Epithelial cell of prostate (primary cell): Measurements from ENCODE around the gene UGT1A9.

Experiments used
- DNase-seq: peaks from one replicate; pipeline ENCODE4 v3.0.0-alpha.2; 2011; ENCODE audit warnings: low read depth, low spot score
- H3K27ac ChIP-seq: fragments of 450-650 bp; 2 replicates; pipeline ENCODE4 v1.5.1; 2017; ENCODE audit warnings: mild to moderate bottlenecking

The UGT1A9 gene

DNA sequence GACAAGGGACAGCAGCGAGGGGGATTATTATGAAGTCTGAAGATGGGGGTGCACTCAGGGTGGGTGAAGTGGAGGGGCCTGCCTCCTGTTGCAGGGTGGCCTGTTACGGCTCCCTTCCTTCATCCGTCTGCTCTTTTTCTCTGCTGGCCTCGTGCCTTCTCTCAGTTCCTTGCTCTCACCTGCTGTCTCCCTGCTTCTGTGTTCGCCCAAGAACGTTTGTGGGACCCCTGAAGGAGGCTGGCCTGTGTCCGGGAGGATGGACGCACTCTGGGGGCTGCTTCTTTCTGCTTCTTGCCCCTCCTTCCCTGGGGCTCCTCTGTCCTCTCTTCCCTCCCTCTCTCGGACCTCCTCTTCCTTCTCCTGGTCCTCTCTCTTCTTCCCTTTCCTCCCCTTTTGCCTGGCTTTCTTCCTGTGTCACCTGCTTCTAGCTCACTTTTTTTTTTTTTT, 120.2 kb downstream of the UGT1A9 start:
- H3K27ac ChIP-seq, result no peak overlapping the region
- DNase-seq, result no peak

- no peak overlapping the region for H3K27ac ChIP-seq
- no peak for DNase-seq
Measured at GRCh38 chr2:233792720-233793119, 121.0 kb downstream of the UGT1A9 start.

DNA sequence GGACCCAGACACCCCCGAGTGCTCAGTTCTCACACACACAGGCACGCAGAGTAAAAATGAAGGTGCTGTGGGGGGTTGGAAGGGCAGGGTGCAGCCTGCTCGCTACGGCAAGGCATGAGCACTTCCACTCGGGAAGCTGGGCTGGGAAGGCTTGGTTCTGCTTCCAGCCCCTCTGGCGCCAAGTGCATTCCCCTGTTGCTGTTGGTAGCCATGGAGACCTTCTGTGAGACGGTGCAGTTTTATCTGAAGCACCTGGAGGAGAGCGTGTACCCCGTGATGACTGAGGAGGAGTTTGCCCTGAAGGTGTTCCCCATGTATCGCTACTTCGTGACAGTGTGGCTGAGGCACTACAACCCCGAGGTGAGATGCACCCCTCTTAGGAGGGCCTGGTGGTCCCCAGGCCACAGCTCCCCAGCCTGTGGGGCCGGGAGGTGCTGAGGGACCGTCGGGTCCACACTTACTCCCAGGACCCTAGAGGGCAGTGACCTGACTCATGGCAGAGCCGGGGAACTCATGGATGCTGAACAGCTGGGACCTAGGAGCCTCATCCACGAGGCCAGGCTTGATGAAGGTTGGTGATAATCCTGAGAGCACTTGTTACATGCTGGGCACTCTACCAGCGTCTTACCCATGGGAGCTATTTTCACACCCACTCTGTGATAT, 121.9 kb downstream of the UGT1A9 start:
- no peak for DNase-seq

DNA sequence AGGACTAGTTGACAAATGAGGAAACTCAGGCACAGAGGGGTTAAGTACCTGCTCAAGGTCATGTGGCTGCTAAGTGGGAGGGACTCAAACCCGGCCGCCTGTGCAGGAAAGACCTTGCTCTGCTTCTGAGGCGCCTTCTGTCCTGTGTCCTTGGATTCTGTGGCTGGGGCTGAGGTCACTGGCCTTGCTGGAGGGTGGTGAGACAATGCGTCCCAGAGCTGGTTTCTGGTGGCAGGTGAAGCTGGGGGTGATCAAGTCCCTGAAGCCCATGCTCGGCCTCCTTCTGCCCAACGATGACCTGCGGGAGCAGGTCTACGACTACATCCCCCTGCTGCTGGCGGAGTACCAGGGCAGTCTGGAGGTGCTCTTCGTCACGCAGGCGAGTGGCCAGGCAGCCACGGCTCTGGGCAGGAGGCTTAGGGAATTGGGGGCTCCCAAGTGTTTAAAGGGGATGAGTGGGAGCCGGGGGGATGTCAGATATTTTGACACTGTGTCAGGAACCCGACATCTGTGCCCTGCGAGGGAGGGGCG, 122.5 kb downstream of the UGT1A9 start:
- no peak for DNase-seq

More for the DNA sequence above, 121.9 kb downstream of the UGT1A9 start:
- H3K27ac ChIP-seq, result no peak overlapping the region

DNA sequence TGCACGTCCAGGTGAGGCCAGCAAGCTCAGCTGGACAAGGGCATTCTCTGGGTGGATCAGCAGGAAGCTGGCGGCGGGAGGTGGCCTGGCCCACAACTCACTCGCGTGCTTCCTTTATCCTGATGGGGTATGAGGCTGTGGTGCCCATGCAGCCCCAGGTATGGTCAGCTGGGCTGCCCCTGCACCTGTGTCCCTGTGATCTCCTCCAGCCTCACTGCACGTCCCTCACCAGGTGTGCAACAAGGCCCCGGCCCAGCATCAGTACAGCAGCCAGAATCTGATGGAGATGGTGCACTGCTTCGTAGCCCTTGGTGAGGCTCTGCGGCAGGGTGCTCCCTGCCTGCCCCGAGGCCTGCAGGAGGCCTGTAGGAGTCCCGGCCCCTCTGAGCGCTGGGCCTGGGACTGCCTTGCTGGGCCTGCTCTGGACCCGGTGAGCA, 124.1 kb downstream of the UGT1A9 start:
- H3K27ac ChIP-seq, result no peak overlapping the region
- no peak for DNase-seq

More for the DNA sequence above, 122.5 kb downstream of the UGT1A9 start:
- no peak overlapping the region for H3K27ac ChIP-seq

- H3K27ac ChIP-seq, result no peak overlapping the region
- no peak for DNase-seq
Measured at GRCh38 chr2:233796254-233796653, 124.6 kb downstream of the UGT1A9 start.

GRCh38 chr2:233798335-233799086, 126.8 kb downstream of the UGT1A9 start:
- DNase-seq, result no peak

GRCh38 chr2:233799087-233799665, 127.5 kb downstream of the UGT1A9 start:
- no peak overlapping the region for H3K27ac ChIP-seq
- no peak for DNase-seq

More at GRCh38 chr2:233798335-233799086, 126.8 kb downstream of the UGT1A9 start:
- no peak overlapping the region for H3K27ac ChIP-seq

DNA sequence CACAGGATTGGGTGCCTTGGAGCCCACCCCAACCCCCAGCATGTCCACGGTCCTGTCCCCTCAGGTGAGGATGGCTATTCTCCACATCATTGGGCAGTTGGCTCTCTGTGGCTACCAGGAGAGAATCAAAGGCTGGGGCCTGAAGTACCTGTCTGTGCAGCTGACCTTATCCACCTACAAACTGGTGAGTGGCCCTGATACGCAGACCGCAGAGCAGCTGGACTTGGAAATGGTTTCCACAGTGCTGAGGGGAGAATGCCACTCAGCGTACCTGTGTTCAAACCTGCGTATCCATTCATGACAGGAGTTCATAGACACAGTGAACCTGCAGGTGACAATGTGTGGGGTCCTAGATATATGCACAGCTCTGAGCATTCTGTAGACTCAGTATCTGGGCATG, 128.0 kb downstream of the UGT1A9 start:
- H3K27ac ChIP-seq, result no peak overlapping the region
- no peak for DNase-seq

- no peak overlapping the region for H3K27ac ChIP-seq
- no peak for DNase-seq
Measured at GRCh38 chr2:233800208-233800607, 128.5 kb downstream of the UGT1A9 start.

GRCh38 chr2:233801357-233802131, 129.8 kb downstream of the UGT1A9 start:
- DNase-seq, result no peak
- H3K27ac ChIP-seq, result no peak overlapping the region

DNA sequence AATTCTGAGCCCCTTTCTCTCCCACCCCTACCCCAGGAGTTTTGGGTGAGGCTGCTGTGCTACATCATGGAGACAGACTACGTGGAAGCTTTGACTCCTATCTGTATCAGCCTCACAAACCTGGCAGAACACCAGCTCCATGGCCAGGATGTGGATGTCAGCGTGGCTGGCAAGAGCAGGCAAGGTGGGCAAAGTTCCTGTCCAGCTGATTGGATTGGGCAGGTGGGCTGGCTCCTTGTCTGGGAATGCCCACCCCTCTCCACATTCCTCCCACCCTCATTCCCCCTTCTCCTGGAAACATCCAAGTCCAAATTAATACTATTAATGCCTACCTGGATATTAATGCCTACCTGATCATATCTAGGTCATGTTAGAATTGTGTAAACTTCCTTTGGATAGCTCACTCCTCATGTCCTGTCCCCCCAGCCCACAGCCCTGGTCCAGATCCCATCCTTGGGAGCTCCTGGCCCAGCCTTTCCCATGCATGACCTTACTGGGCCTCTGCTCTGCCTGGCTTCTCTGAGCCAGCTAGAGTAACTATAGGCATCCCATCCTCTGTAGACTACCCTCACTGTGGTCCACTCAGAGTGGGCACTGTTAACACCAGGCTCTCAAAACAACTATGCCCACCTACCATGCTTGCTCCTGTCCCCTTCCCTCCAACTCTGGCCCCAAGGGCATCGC, 130.6 kb downstream of the UGT1A9 start:
- H3K27ac ChIP-seq, result no peak overlapping the region
- DNase-seq, result no peak

GRCh38 chr2:233803292-233803911, 131.7 kb downstream of the UGT1A9 start:
- H3K27ac ChIP-seq, result no peak overlapping the region
- DNase-seq, result no peak

DNA sequence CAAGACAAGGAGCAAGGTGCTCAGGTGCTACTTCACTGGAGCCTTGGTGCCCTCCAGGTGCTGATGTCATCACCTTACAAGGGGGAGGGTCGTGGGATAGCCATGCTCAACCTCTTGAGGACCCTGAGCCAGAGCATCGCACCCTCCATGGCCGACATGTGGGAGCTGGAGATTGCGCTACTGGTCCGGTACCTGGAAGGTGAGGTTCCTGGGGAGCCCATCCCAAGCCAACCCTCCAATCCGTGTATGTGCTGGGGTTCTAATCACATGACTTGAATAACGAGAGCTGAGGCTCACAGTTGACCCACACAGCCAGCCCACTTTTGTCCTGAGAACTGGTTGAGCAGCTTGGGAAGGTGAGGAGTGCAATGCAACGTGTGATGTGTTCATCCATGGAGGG, 132.3 kb downstream of the UGT1A9 start:
- no peak overlapping the region for H3K27ac ChIP-seq
- DNase-seq, result no peak

- no peak for DNase-seq
- no peak overlapping the region for H3K27ac ChIP-seq
Measured at GRCh38 chr2:233807215-233807865, 135.6 kb downstream of the UGT1A9 start.

DNA sequence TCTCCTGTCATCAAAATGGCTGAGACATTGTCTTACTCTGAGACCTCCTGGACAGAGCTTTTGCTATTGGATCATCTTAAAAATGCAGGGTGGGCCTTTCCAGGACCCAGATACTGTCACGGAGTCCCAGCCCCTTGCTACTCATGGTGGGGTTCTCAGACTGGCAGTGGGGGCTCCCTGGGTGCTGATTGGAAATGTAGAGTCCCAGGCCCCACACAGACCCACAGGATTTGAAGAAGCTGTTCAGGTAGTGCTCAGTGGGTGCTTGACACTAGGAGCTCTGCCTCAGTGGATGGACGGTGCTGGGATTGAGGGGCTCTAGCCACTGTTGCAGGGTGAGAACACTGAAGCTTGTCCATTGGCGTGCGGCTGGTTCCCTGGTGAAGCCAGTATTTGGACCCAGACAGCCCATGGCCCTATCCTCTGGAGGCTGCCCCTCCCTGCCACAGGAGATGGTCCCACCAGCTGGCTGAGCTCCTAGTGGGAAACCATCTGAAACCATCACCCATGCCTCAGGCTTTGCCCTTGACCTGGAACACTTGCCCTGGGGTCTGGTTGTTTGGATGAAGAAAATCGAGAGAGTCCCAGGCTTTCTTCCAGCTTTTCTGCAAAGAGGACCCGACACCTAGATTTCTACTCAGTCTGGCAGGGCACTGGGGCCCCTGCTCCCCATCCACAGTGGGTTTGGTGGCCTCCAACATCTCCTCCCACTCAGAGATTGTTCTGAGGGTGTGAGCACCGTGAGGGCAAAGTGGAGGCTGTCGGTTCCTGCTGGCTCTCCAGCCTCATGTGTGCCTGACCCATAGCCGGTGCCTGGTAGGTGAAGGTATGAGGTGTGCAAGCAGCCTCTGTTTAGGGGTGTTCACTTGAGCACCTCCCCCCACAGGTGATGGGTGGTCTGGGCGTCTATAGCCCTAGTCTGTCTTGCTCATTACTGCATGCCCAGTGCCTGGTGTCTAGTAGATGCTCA, 136.6 kb downstream of the UGT1A9 start:
- H3K27ac ChIP-seq, result no peak overlapping the region
- no peak for DNase-seq

- H3K27ac ChIP-seq, result no peak overlapping the region
- DNase-seq, result no peak
Measured at GRCh38 chr2:233810385-233810784, 138.7 kb downstream of the UGT1A9 start.

DNA sequence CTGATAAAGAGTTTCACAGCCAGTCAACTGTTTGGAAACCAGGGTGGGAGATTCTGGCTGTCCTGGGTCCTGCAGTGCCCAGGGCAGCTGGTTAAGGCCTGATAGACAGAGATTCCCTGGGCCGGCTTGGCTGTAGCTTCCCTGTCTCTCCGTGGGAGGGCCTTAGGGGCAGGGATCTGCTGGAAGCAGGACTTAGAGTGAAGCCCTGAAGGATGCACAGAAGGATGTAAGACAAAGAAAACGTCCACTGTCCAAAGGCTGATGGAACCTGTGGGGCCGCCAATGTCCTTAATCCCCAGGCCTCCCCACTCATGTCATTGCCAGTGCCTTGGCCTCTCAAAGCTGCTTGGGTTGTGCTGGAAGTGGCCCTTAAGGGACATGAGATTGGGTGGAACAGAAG, 139.4 kb downstream of the UGT1A9 start:
- DNase-seq, result no peak
- no peak overlapping the region for H3K27ac ChIP-seq
